Stimulated activated CD8-positive, alpha-beta memory T cell treated with anti-CD3 and anti-CD28 coated beads, Interleukin-7, amount 100 ng/mL, for 48 hours (primary cell): ENCODE data around the gene GPR155.

Experiments used
- DNase-seq, 2 donors: peaks; one replicate each; pipeline ENCODE4 v3.0.0-alpha.2; 2020; ENCODE audit warnings: low read depth in 1 of 2; ENCODE audit errors: extremely low read depth in 1 of 2

Gene GPR155

GRCh38 chr2:174383796-174384195 lies 103.0 kb downstream of the GPR155 start:
- DNase-seq: no peak
